Neural crest cell (in vitro differentiated cells): ENCODE results near the gene GOLGA6L26. TPM values are rescaled to one million over a fixed set of nuclear protein-coding genes. Genes with fewer than 3 reads are reported as not detected.
"Not testable (repeated sequence)": the region's sequence is repeated elsewhere in the genome, so short reads cannot be mapped to it uniquely, and the experiment has no call there.

ENCODE experiments used
- DNase-seq: peaks from one replicate; pipeline ENCODE4 v3.0.0; 2021; ENCODE audit warnings: low read depth, mixed read lengths, low spot score
- H3K27ac Mint-ChIP-seq: one replicate; pipeline ENCODE4 v1.8.0; 2021; ENCODE audit warnings: mild to moderate bottlenecking, mixed read lengths; ENCODE audit not compliant: unreplicated experiment
- H3K27me3 Mint-ChIP-seq: 2 replicates; pipeline ENCODE4 v1.8.0; 2021; ENCODE audit warnings: low read depth, mild to moderate bottlenecking, mixed read lengths
- H3K36me3 Mint-ChIP-seq: 2 replicates; pipeline ENCODE4 v1.8.0; 2021; ENCODE audit warnings: low read depth, mild to moderate bottlenecking, mixed read lengths
- H3K4me1 Mint-ChIP-seq: 2 replicates; pipeline ENCODE4 v1.8.0; 2021; ENCODE audit warnings: mixed read lengths
- H3K4me3 Mint-ChIP-seq: one replicate; pipeline ENCODE4 v1.8.0; 2021; ENCODE audit warnings: mild to moderate bottlenecking, mixed read lengths
- H3K9me3 Mint-ChIP-seq: 2 replicates; pipeline ENCODE4 v1.8.0; 2021; ENCODE audit warnings: mixed read lengths
- total RNA-seq: library from RNA; stranded (reverse); gene quantifications from 2 replicates; pipeline ENCODE4 v1.2.1, GENCODE V29; 2021
- TF ChIP-seq, protein P1 (sequence below): fragments of 200-600 bp; sonication (generic); conservative IDR thresholded peaks from 2 replicates; pipeline ENCODE4 v1.5.0; 2021; ENCODE audit warnings: antibody characterized with exemption, mild to moderate bottlenecking

GOLGA6L26 gene
- total RNA-seq, 1 donor from 2014 or later: not detected

GRCh38 chr15:23370578-23370977 lies 36.6 kb upstream of the GOLGA6L26 start:
- Mint-ChIP-seq H3K36me3 (no peaks in the 10 kb centered on the region), H3K27ac (no peak overlapping the region), H3K4me1 (no peaks in the 10 kb centered on the region), H3K27me3 (no peaks in the 10 kb centered on the region), H3K9me3 (no peaks in the 10 kb centered on the region), H3K4me3 (no peak overlapping the region)
- TF ChIP-seq, protein P1, sequence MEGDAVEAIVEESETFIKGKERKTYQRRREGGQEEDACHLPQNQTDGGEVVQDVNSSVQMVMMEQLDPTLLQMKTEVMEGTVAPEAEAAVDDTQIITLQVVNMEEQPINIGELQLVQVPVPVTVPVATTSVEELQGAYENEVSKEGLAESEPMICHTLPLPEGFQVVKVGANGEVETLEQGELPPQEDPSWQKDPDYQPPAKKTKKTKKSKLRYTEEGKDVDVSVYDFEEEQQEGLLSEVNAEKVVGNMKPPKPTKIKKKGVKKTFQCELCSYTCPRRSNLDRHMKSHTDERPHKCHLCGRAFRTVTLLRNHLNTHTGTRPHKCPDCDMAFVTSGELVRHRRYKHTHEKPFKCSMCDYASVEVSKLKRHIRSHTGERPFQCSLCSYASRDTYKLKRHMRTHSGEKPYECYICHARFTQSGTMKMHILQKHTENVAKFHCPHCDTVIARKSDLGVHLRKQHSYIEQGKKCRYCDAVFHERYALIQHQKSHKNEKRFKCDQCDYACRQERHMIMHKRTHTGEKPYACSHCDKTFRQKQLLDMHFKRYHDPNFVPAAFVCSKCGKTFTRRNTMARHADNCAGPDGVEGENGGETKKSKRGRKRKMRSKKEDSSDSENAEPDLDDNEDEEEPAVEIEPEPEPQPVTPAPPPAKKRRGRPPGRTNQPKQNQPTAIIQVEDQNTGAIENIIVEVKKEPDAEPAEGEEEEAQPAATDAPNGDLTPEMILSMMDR: no peak
- no peak for DNase-seq

DNA sequence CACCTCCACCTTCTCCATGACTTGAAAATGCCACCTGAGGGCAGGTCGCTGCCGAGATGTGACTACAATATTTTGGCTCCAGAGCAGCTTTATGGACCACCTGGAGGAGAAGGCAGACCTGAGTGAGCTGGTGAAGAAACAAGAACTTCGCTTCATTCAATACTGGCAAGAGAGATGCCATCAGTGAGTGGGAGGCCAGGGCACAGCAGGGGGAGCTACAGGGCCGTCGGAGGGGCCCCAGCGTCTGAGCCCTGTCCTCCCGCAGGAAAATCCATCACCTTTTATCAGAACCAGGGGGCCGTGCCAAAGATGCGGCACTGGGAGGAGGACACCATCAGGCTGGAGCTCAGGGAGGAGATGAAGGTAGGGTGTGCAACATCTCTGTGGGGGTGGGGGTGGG lies 30.3 kb upstream of the GOLGA6L26 start:
- not testable (repeated sequence) for H3K36me3 Mint-ChIP-seq, H3K9me3 Mint-ChIP-seq, H3K27me3 Mint-ChIP-seq, H3K27ac Mint-ChIP-seq, H3K4me3 Mint-ChIP-seq, DNase-seq, H3K4me1 Mint-ChIP-seq

DNA sequence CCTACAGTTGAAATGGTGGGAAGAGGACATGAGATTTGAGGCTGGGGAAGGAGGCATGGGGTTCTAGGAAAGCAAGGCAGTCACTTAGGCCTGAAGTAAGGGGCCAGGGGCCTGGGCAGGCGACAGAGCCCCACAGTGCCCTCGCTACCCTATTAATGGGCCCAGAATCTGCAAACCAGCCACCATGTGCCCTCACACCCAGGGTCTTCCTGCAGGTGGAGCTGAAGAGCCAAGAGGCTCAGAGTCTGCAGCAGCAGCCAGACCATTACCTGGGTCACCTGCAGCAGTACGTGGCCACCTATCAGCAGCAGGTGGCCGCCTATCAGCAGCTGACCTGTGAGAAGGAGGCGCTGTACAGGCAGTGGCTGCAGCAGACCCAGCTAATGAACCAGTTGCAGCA lies 28.6 kb upstream of the GOLGA6L26 start:
- H3K9me3 Mint-ChIP-seq, H3K27me3 Mint-ChIP-seq, H3K36me3 Mint-ChIP-seq, DNase-seq, H3K4me1 Mint-ChIP-seq, H3K27ac Mint-ChIP-seq, H3K4me3 Mint-ChIP-seq: not testable (repeated sequence)

DNA sequence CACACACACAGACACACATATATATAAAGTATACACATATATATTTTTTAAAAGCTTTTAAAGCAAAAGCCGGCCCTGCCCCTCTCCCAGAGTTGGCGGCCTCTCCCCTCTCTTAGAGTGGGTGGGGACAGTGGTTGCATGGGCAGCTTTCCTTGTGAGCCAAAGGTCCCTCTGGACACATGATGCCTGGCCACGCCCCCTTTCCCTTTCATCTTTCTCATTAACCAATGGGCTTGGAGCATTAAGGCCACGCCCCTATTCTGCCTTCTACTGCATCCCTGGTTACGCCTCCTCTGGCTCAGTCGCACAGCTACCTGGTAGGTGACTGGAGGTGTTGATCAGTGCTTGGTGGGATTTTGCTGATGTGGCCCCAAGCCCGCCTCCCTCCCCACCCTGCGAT lies 20.5 kb upstream of the GOLGA6L26 start, which contains the start of gene GOLGA8S:
TSS of gene GOLGA8S (plus strand) at position 301 of the 400 bp plus-strand sequence. CDS start at position 363, 62 bp downstream.
- H3K27me3 Mint-ChIP-seq, H3K4me1 Mint-ChIP-seq, H3K36me3 Mint-ChIP-seq, H3K27ac Mint-ChIP-seq, H3K4me3 Mint-ChIP-seq, DNase-seq, H3K9me3 Mint-ChIP-seq: not testable (repeated sequence)

GRCh38 chr15:23311233-23311632 lies 22.8 kb downstream of the GOLGA6L26 start:
- not testable (repeated sequence) for H3K36me3 Mint-ChIP-seq, H3K27ac Mint-ChIP-seq, H3K4me1 Mint-ChIP-seq, H3K27me3 Mint-ChIP-seq, H3K9me3 Mint-ChIP-seq, H3K4me3 Mint-ChIP-seq, DNase-seq

- H3K9me3 Mint-ChIP-seq, DNase-seq, H3K27me3 Mint-ChIP-seq, H3K27ac Mint-ChIP-seq, H3K36me3 Mint-ChIP-seq: not testable (repeated sequence)
- peak overlapping the region; percentile 43 for H3K4me3 Mint-ChIP-seq
- peaks cover 22% of the 10 kb centered on the region for H3K4me1 Mint-ChIP-seq
Measured at GRCh38 chr15:23305921-23306320, 28.1 kb downstream of the GOLGA6L26 start.

- H3K36me3 Mint-ChIP-seq, H3K9me3 Mint-ChIP-seq, H3K27me3 Mint-ChIP-seq, H3K27ac Mint-ChIP-seq, DNase-seq: not testable (repeated sequence)
- H3K4me1 Mint-ChIP-seq: peaks cover 22% of the 10 kb centered on the region
- peak overlapping the region; percentile 92 for H3K4me3 Mint-ChIP-seq
Measured at GRCh38 chr15:23304805-23305204, 29.2 kb downstream of the GOLGA6L26 start.

DNA sequence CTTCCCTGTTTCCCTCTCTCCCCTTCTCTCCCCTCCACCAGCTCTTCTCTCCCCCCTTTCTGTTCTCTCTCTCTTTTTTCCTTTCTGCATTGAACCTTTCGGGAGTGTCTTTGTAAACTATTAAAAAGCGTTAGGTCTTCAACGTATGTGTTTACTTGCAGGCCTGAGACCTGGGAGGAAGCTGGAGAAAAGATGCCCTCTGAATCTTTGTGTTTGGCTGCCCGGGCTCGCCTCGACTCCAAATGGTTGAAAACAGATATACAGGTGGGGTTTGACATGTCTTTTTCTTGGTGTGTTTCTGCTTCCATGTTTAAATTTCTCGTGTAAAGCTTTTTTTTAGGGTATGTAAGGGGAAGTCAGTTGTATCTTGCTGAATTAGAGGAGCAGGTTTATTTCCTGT lies 29.7 kb downstream of the GOLGA6L26 start:
- not testable (repeated sequence) for H3K27me3 Mint-ChIP-seq, H3K36me3 Mint-ChIP-seq, DNase-seq, H3K9me3 Mint-ChIP-seq
- Mint-ChIP-seq H3K27ac (peak overlapping the region; percentile 43), H3K4me1 (peaks cover 22% of the 10 kb centered on the region), H3K4me3 (peak overlapping the region; percentile 92)

DNA sequence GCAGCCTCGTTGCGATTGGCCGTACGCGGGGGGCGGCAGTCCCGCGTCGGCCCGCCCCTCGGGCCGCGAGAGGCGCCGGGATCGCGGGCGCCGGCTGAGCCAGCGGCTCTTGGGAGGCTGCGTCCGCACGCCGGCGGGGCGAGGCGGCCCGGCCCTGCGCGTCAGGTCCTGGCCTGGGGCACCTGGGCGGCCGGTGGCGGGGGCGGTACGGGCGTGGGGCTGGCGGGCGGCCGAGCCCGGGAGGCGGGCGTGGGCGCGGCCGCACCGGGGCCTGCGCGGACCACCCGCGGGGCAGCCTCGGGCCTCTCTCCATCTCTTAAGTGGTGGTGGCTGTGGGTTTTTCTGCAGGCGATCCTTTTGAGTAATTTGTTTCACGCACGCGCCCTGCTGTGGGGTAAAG lies 30.3 kb downstream of the GOLGA6L26 start:
- not testable (repeated sequence) for H3K27ac Mint-ChIP-seq, H3K27me3 Mint-ChIP-seq, H3K9me3 Mint-ChIP-seq, H3K36me3 Mint-ChIP-seq, DNase-seq
- peak overlapping the region; percentile 92 for H3K4me3 Mint-ChIP-seq
- peaks cover 22% of the 10 kb centered on the region for H3K4me1 Mint-ChIP-seq

GRCh38 chr15:23303246-23303645 lies 30.8 kb downstream of the GOLGA6L26 start:
- H3K27ac Mint-ChIP-seq, H3K27me3 Mint-ChIP-seq: not testable (repeated sequence)

More at GRCh38 chr15:23303246-23303645, 30.8 kb downstream of the GOLGA6L26 start:
- H3K4me1 Mint-ChIP-seq: peaks cover 22% of the 10 kb centered on the region
- not testable (repeated sequence) for H3K36me3 Mint-ChIP-seq, DNase-seq, H3K4me3 Mint-ChIP-seq, H3K9me3 Mint-ChIP-seq

Other genes starting within 250 kb of the GOLGA6L26 start
- gene GOLGA6L1, start 197.4 kb downstream of the GOLGA6L26 start, total RNA-seq: not detected in 2 replicates
- 0.25 and 0.33 TPM in 2 replicates for gene GOLGA8S, start 20.6 kb upstream of the GOLGA6L26 start, total RNA-seq
- gene GOLGA6L2, start 113.0 kb upstream of the GOLGA6L26 start, total RNA-seq: not detected in 2 replicates
- 3.0 and 3.8 TPM in 2 replicates for gene MKRN3, start 231.5 kb upstream of the GOLGA6L26 start, total RNA-seq